ENCODE measurements around the gene DISC1.

The DISC1 gene

DNA sequence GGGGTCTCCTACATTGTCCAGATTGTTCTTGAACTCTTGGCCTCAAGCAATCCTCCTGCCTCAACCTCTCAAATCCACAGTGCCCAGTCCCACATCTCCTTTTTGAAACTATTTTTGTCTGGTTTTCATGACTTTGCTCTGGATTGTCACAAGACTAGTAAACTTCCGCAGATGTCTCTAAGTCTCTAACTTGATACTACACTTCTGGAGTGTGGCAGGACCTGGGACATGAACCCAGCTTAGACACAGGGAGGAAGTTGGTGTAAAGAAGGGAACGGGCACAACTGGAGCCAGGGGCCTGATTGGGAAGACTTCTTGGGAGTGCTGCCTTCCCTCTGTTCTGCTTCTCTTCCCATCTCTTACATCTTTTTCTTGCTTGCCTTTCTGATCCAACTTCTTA is 16.2 kb upstream of the DISC1 start:
- TF ChIP-seq, protein P1, sequence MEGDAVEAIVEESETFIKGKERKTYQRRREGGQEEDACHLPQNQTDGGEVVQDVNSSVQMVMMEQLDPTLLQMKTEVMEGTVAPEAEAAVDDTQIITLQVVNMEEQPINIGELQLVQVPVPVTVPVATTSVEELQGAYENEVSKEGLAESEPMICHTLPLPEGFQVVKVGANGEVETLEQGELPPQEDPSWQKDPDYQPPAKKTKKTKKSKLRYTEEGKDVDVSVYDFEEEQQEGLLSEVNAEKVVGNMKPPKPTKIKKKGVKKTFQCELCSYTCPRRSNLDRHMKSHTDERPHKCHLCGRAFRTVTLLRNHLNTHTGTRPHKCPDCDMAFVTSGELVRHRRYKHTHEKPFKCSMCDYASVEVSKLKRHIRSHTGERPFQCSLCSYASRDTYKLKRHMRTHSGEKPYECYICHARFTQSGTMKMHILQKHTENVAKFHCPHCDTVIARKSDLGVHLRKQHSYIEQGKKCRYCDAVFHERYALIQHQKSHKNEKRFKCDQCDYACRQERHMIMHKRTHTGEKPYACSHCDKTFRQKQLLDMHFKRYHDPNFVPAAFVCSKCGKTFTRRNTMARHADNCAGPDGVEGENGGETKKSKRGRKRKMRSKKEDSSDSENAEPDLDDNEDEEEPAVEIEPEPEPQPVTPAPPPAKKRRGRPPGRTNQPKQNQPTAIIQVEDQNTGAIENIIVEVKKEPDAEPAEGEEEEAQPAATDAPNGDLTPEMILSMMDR (IDR thresholded peaks at IDR 0.05) = no peak

DNA sequence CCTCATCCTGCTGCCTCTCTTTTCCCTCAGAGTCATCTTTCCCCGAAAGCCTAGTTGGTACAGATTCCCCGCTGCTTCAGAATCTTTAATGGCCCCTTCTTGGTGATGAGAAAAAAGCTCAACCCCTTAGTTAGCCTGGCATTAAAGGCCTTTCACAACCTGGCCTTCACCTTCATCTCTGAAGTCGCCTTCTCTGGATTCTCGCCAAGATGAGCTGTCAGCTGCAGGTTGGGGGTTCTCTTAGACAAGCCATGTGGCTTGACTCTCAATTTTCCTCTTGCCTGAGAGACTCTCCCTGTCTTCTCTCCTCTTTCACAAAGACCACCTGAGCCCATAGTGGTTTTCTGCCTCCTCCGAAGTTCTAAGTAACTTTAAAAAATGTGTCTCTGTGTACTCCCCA is 15.5 kb upstream of the DISC1 start:
- TF ChIP-seq, protein P1 (IDR thresholded peaks at IDR 0.05) = no peak

- TF ChIP-seq, protein P1 (IDR thresholded peaks at IDR 0.05) = no peak
Observed at GRCh38 chr1:231611851-231612250, 14.7 kb upstream of the DISC1 start.

DNA sequence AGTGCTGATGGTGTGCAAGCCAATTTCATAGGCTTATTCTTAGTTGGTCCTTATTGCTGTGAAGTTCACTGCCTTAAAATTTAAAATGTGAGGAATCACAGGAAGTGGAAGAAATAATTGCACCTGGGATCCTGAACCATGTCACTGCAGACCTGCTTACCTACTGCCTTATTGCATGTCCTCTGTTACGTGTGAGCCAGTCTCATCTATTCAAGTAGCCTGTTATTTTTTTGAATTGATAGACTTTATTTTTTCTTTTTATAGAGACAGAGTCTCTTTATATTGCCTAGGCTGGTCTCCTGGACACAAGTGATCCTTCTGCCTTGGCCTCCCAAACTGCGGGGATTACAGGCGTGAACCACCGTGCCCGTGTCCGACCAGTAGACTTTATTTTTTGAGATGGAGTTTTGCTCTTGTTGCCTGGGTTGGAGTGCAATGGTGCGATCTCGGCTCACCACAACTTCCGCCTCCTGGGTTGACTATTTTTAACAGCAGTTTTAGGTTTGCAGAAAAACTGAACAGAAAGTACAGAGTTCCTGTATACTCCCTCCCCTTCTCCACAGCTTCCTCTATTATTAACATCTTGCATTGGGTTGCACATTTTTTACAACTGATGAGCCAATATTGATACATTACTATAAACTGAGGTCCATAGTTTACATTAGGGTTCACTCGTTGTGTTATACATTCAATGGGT is 14.0 kb upstream of the DISC1 start:
- TF ChIP-seq, protein P1 (IDR thresholded peaks at IDR 0.05) = no peak

- TF ChIP-seq, protein P1 (IDR thresholded peaks at IDR 0.05) = no peak
Observed at GRCh38 chr1:231613419-231614349, 12.9 kb upstream of the DISC1 start.

DNA sequence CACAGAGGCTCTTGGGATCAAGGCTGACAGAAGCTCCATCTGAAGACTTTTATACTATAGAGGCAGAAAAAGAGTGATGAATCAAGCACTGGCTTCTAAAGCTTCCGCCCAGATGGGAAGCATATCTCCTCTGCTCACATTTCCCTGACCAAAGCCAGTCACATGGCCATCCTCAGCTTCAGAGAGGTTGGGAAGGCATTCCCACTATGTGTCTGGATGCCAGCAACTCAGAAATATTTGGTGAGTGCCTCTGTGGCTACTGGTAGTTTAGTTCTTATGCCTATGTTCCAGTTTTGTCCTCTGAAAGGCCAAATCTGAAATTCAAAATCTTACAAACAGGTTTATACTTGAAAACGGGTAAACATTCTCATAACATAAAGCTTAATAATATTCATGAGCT is 9.9 kb upstream of the DISC1 start:
- TF ChIP-seq, protein P1 (IDR thresholded peaks at IDR 0.05) = no peak

- TF ChIP-seq, protein P1 (IDR thresholded peaks at IDR 0.05) = no peak
Observed at GRCh38 chr1:231618609-231619256, 7.9 kb upstream of the DISC1 start.

All from LNCAP (cell line).